ENCODE measurements around the gene JUNB.

DNA sequence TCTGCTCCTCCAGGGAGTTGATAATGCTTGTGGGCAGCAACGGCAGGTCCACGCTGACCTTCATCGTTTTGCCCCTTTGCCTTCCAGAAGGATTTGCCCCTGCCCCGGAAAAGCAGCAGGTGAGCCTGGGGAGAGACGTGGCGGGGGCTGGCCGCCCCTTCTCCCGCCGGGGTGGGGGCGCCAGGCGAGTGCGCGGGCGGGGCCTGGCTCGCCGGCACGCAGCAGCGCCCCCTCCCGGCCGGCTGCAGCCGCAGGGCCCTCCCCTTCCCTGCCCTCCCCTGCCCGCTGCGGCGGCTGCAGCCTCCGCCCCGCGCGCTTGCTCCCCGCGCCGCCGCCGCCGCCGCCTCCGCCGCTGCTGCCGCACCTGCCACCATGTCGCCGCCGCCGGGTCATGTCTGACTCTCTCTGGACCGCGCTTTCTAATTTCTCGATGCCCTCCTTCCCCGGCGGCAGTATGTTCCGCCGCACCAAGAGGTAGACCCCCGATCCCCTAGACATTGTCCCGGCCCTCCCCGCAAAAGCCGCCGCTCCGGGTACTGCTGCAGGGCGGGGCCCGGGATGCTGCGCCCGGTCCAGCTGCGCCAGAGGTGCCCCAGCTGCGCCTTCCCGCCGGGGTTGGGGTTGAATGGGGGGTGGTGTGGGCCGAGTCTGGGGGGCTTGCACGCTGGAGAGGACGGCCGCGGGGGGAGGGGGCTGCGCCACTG is 47.0 kb downstream of the JUNB start, which contains the start of gene MAST1:
- TF ChIP-seq CTCF (IDR thresholded peaks at IDR 0.05) = peak in 3 of 6 experiments; percentile 21 to 58 (median 51)
- no peak for TF ChIP-seq POLR2A (IDR thresholded peaks at IDR 0.05)
